HG03139 (cell line): ENCODE measurements around the gene SLC26A9.

Source experiments
- ATAC-seq: cut with Tn5 transposase; IDR thresholded peaks from one replicate; pipeline ENCODE4 v1.9.1; 2021; ENCODE audit not compliant: unreplicated experiment

Gene SLC26A9

DNA sequence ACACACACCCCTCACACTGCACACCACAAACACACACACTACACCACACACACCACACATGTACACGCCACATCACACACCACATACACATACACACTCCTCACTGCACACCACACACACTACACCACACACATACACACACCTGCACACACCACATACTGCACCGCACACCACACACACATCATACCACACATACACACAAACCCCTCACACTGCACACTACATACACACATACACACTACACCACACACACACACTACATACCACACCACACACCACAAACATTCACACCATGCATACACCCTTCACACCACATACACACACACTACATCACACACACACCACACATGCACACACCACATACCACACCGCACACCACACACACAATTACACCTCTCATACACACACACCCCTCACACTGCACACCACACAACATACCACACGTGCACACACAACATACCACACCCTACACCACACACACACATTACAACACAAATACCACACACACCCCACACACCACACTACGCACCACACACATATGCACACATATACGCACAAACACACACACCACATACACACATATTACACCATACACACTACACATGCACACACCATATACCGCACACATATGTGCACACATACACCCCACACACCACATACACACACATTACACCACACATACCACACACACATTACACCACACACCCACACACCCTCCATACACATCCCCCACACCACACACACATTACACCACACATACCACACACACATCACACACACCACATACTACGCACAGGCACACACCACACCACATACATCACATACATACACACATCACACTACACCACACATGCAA, 30.3 kb upstream of the SLC26A9 start:
- ATAC-seq, result no peak

DNA sequence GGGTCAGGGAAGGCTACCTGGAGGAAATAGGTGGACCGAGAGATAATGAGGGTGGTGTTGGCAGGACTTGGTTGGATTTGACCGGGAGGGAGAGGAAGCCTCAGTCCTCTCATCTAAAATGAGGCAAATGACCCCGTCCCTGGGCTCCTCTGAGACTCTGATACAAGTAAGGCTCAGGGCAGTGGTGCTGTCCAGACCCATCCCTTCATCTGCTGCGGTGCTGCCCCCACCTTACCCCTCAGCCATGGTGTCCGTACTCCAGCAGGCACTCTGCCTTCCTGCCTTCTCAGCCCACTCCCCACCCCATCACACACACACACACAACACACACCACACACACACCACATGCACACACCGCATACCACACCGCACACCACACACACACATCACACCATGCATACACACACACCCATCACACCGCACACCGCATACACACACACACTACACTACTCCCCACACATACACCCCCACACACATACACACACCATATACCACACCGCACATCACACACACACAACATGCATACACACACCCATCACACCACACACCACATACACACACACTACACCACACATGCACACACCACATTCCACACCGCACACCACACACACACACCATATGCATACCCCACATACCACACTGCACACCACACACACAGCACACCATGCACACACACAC, 29.4 kb upstream of the SLC26A9 start:
- ATAC-seq, result no peak

DNA sequence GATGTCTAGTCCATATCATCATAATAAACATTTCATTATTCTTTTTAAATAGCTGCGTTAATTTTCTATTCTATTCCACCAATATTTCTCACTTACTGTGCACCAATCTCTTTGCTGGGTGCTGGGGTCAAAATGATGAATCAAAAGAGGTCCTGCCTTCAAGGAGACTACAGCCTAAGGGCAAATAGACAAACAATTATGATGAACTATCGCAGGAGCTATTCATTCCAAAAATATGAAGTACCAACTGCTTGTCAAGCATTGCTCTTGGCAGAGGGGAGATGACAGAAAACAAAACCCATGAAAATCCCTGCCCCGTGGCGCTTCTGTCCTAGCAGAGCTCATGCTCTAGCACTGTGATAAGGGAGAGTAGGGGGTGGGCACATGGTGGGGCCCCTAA, 28.8 kb upstream of the SLC26A9 start:
- no peak for ATAC-seq

DNA sequence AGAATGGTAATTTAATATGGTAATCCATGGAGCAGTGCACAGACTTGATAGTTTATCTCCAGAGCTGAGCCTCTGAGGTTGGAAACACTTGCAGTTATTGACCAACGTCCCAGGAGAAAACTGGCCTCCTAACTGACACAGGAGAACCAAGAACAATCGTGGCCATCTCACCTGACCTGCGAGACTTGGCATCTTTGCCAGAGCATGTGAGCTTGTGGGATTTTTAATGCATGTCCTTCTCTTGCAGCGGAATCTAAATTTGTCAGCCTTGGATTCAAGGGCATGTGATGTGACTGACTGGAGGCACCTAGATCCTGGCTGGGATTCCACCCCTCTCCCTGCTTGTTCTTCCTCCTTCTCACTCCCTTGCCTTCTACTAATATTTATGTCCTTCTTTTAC, 27.8 kb upstream of the SLC26A9 start:
- no peak for ATAC-seq

DNA sequence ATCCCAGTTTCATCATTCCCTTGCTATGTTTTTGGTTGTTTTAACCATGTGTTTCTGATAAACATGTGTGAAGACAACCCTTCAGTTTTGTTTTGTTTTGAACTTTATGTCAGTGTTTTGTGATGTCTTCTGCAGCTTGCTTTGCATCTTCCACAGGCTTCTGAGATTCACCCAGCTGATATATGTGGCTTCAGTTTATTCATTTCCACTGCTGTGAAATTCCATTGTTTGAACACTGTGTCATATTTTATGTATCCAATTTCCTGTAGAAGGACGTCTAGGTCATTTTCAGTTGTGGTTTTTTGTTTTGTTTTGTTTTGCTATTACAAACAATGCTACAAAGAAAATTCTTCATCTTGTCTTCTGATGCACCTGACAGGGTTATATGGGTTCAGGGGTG, 27.2 kb upstream of the SLC26A9 start:
- ATAC-seq, result no peak

DNA sequence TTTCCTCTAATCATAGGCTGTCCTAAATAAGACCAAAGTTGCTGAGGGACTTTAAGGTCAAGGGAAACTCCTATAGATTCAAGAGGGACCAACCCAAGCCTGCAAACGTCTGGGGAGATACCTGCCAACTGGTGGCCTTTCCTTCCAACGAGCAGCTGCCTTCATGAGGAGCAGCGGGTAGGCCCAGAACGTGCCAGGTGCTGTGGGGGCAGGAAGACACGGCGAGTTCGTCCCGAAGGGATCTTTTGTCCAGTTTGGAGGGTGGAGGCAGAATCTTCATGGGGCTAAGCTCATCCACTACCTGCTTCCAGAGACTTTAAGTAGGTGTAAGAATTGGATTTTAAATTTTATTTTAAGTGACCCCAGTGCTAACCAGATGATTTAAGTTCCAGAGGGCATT, 26.0 kb upstream of the SLC26A9 start:
- no peak for ATAC-seq

DNA sequence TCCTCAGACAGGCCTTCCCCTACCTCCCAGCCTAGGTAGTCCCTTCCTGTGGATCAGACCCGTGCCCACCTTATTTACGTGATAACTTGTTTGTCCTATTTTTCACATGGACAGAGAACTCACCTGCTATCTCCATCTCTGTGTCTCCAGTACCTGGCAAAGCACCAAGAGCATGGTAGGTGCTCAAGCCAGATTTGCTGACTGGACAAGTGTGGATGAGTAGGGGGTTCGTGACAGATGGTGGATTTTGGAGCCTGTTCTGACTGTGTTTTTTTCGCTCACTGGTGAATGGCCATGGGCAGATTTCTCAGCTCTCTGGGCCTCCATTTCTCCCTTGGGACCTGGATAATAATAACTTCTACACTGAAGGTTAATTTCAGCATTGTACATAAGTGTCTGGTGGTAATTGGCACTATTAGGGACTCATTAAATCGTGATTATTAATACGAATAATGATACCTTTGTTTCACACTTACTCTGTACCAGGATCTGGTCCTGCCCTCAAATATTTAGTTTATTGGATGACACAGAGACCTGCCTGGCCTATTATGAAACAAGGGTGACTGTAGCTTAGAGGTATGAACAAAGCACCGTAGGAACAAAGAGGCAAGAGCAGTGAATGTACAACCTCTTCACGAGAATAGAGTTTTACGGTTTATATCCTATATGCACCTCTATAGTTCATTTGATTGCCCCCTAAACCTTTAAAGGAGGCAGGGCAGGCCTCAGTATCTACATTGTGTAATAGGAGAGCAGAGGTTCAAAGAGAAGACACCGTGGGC, 24.5 kb upstream of the SLC26A9 start:
- no peak for ATAC-seq

DNA sequence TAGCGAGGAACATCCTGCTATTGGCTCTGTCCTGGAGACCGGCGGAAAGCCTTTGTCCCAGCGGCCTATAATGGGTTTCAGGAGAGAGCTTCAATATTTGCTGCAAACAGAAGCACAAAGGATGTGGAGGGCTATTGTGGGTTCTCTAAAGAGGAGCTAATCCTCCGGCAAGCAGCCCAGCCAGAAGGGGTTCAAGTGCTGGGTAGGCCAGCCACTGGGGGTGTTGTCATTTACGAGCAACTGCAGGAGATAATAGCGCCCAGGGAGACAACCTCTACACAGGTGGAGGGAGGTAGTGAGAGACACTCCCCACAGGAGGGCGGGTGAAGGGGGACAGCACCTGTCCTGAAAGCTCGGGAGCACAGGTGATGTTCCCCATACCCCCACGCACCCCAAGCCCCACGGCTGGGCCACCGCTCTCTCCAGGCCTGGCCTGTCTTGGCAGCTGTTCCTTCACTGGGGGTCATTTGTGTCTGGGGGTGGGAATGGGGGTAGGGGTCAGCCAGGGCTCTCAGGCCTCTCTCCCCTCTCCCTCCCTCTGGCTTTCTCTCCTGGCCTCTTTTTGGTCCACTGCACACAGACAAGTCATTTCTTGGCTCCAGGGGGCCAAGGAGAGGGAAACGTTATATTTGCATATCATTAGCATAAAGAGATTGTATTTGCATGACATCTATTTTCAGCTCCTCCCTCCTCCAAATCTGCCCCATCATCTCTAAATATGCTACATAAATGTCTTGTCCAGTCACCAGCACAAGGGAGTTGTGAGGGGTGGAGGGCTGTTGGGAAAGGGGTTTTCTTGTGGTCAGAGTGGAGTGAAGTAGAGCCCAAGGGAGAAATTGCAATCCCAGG, 22.0 kb upstream of the SLC26A9 start:
- ATAC-seq, result no peak

DNA sequence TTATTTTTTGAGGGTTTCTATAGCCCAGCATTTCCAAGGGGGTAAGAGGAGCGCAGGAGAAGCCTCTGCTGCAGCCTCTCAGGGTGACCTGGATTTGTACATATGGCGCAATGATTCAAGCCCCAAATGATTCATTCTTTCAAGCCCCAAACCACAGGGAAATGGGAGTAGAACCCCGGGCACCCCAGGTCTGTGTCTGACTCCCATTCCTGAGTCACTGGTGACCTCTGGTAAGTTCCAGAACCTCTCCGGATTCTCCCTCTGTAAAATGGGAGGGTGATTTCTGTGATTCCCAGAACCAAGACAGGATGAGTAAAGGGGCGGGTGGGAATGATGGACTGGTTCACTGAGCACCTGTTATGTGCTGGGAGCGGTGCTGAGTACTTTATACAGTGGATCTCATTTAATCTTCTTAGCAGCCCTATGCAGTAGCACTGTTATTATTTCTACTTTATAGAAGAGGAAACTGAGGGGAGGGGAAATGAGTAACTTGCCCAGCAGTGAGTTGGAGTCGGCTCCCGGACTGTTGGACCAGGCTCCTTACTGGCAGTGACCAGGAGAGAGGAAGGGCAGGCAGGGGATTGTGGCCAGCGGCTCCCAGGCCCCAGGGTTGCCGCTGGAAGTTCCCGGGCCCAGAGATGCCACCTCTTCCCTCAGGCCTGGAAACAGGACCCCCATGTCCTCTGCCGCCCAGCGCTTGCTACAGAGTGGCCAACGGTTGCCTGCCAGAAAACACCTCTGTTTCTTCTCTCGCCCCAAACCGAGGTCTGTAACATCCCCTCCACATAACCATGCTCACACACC, 20.3 kb upstream of the SLC26A9 start:
- ATAC-seq, result no peak

DNA sequence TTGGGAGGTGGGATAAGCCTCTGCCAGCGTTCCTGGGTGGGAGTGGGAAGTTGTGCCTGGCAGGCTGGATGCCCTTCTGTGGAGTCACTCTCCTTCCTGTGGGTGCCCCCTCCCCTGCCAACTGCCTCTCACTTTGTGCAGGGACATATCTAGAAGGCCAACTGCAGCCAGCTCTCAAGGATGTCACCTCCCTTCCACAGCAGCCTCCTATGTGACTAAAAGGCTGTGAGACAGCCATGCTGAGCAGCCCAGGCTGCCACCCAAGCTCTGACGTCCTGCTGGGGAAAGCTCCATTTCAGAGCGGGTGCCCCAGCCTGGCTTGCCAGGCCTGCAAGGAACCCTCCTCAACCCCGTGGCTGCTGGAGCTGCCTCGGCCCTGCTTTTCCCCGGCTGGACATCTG, 19.6 kb upstream of the SLC26A9 start:
- ATAC-seq, result no peak

DNA sequence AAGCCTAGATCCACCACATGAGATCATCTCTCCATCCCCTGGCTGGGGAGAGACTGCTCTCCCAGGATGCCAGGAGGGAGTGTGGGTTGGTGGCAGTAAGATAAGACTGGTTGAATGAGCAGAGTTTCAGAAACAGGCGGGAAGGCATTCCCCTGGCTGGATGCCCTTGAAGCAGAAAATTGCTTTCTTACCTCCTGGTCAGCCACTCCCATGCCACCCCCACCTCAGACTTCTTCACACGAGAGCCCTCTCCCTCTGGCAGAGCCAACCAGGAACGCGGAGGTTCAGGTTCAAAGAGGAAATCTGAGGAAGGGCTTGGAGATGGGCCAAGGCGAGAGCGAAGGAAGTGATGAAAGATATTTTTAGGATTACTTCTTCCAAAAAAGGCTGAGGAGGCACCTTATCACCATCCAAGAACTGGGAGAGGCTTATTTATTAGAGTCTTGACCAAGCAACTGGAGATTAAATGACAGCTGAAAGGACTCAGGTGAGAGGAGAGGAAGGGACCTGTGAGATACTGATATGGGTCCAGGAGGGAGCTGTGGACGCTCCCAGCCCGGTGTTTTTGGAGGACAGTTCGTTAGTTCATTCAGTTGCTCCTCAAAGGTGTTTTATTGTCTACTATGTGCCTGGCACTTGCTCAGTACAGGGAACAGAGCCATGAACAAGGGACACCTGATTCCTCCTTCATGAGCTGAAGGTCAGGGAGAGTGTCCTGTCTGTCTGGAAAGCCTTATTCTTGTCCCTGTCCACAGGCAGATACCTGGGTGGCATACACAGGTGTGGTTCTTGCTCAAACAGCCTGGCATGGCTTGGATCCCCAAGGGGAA, 18.9 kb upstream of the SLC26A9 start:
- ATAC-seq, result no peak

DNA sequence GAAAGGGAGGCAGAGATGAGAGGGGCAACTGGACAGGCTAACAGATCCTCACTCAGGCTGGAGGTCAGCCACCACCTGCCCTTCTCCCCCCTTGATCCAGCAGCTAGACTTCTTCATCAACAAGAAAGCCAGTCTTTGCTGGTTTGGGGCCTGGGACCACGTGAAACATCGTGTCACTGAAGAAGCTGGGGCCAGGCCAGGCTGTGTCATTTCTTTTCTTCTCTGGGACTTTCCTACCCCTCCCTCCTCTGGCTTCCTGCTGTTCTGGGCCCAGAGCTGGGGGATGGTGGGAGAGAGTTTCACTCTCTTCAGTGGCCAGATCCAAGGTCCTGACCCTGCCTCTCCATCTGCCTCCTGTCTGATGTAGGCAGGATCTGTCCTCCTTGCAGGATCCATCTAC, 18.1 kb upstream of the SLC26A9 start:
- ATAC-seq, result no peak

DNA sequence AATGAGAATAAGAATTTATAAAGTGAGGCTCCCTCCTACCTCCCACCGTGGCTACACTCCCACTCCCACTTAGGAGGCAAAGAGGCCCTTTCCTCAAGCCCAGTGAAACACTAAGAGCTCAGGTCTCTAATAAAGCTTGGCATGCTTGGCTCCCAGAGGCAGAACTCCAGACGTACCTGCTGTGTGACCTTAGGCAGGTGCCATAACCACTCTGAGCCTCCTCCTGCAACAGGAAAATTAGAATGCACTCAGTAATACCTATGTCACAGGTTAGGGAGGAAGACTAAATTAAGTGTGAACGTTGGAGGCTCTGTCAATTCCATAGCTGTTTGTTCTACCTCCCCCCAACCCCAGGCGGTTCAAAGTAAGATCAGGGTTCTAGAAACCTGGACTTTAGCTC, 16.5 kb upstream of the SLC26A9 start:
- no peak for ATAC-seq

DNA sequence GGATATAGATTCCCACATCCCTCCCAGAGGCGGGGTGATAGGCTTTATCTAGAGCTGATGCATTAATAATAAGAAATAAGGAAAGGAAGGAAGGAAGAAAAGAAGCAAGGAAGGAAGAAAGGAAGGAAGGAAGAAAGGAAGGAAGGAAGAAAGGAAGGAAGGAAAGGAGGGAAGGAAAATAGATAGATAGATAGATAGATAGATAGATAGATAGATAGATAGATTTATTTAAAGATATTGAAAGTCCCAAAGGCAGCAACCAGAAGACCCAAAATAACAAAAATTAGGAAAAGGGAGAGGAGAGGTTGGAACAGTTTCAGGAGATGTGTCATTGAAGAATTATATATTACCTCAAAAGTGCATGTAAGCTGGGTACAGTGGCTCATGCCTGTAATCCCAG, 12.2 kb upstream of the SLC26A9 start:
- no peak for ATAC-seq

DNA sequence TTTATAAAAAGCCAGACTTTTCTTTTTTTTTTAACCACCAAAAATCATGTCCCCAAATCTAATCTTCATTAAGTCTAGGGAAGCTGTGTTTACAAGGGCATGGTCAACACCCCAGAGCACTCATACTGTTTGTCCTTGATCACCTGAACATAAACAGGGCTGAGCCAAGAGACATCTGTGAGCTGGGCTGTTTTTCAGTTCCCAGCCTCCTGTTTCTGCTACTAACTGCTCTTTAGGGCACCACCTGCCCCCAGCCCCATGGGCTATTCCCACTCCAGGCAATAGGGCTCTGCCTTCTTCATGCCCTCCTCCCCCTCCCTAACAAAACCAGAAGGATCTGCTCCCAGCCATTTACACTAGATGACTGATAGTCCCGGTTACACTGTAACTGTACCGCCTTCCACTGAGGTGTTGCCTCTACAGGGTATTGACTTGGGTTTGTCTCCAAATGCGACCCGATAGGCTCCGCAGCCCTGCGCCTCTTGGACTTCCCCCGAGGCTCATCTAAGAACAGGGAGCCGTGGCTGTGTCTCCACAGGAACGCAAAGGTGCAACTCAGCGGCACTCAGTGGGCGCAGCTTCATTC, 11.7 kb upstream of the SLC26A9 start:
- no peak for ATAC-seq

DNA sequence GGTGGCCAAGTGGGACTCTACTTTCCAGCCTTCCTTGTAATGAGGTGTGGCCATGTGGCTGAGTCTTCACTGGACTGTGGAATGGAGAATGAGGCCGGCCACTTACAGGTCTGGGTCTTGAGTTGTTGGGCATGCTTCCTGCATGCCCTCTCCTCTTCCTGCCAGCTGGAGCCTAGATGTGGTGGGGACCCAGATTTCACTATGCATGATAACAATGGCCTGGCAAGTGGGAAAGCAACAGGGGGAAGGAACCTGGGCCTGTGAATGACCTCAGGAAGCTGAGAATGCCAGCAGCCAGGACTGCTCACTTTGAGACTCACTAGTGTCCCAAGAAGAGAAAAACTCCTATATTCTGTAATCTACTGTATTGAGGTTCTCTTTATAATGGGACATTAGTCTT, 8.5 kb upstream of the SLC26A9 start:
- no peak for ATAC-seq

DNA sequence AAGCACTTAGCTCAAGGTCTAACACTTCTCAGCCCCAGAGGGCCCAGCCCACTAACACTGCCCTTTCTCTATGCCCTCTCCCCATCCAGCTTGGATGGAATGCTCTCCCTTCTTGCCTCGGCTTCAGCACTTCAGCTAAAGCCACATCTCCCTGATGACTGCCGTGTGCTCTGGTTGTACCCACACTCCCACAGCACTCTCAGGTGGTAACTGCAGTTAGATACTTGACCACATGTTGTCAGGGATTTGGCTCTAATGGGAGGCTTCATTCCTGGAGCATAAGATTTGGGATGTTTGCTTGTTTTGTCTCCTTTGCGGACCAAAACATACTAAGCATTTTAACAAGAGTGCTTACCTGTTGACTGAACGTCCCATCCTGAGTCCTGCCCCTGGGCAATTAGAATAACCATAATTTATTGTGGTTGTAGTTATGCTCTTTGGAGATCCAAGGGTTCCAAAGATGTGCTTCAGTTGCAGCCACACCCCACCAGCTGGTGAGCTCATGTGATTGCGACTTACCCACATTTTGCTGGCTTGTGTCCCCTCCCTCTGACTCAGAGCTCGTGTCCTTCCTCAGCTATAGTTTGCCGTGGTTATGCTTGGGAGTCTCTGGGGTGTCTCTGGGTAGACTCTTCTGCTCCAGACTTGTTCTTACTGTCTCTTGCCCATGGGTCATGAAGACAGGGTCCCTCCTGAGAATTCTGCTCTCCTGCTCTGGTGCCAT, 7.7 kb upstream of the SLC26A9 start:
- ATAC-seq, result no peak

DNA sequence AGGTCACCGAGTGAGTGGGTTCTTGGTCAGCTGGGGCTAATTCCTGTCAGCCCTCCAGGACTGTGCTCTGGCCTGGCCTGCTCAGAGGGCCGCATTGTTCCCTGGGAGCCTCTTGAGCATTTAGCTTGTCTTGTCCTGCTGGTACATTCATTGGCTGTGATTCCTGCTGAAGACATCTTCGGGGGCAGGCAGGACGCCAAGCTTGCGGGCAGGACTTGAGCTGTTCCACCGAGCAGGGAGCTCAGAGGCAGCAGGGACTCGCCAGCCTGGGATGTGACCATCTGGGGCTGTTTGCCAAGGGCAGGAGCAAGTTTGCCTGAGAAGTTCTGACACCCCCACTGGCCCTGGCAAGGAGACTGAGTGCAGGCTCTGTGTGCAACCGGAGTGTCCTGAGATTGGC, 7.0 kb upstream of the SLC26A9 start:
- ATAC-seq, result no peak
